Measurements from ENCODE around the gene ADRB1.

DNA sequence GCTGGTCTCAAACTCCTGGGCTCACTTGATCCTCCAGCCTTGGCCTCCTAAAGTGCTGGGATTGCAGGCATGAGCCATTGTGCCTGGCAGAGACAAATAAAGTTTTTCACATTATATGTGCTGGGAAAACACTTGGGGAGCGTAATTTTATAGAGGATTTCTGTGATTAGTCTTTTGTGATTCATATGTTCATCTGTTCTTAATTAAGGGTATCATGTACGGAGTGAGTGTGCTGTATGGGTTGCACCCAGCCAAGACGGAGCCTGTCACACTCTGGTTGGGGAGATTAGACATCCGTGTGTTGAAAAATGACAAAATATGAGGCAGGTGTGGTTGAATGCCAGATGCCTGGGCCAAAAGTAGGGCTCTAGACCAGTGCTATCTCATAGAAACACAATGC lies 10.3 kb downstream of the ADRB1 start:
- TF ChIP-seq, protein P1, sequence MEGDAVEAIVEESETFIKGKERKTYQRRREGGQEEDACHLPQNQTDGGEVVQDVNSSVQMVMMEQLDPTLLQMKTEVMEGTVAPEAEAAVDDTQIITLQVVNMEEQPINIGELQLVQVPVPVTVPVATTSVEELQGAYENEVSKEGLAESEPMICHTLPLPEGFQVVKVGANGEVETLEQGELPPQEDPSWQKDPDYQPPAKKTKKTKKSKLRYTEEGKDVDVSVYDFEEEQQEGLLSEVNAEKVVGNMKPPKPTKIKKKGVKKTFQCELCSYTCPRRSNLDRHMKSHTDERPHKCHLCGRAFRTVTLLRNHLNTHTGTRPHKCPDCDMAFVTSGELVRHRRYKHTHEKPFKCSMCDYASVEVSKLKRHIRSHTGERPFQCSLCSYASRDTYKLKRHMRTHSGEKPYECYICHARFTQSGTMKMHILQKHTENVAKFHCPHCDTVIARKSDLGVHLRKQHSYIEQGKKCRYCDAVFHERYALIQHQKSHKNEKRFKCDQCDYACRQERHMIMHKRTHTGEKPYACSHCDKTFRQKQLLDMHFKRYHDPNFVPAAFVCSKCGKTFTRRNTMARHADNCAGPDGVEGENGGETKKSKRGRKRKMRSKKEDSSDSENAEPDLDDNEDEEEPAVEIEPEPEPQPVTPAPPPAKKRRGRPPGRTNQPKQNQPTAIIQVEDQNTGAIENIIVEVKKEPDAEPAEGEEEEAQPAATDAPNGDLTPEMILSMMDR (IDR thresholded peaks at IDR 0.05) = no peak
- no peak for TF ChIP-seq POLR2A (IDR thresholded peaks at IDR 0.05)
